Cerebellar cortex (tissue), 1 donor: ENCODE data around the gene ZNF385B.
A peak's percentile ranks its signal among the peaks of the same experiment; 100 is the strongest.

Experiments
- DNase-seq: peaks from one replicate; pipeline ENCODE4 v3.0.0-alpha.2; 2015; ENCODE audit warnings: low spot score

ZNF385B gene

DNA sequence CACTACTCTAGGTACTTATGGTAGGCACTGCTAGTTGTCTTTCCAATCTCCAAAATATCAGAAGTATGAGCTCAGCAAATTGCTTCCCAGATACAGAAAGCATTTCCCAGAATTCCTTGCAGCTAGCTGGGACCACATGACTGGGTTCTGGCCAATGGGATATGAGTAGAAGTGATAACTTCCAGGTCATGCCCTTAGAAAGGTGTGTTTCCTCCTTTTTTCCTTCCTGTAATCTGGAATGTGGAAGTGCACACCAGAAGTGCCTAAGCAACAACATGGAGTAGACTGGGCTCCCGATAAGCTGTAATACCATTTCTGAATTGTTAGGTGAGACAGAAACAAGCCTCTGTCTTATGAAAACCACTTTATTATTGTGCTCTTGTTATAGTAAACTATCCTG lies 279.8 kb downstream of the ZNF385B start:
- DNase-seq: no peak

DNA sequence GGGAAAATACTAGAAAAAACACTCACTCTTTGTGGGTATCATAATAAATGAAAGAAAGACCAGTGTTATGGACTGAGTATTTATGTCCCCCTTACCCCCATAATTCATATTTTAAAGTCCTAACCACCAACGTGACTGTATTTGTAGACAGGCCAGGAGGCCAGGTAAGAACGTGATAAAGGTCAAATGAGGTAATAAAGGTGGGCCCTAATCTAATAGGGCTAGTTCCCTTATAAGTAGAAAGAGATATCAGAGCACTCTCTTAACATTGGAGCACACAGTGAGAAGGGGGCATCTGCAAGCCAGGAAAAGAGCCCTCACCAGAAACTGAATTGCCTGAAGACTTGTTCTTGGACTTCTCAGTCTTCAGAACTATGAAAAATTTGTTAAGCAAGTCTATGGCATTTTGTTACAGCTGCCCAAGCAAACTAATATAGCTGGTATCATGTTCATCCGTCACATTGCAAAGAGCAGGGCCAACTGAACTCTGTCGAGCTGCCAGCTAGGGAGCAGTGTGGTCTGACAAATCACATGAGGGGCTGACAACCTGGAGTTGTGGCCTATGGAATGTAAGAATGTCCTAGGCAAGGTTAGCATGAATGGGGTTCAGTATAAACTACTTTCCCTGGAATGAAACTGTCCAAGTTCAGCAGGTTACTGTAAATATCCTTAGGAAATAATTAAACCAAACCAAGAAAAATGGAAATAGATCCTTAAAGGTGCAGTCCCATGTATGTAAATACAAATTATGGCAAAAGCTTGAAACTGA lies 280.9 kb downstream of the ZNF385B start:
- DNase-seq: peak; percentile 35

DNA sequence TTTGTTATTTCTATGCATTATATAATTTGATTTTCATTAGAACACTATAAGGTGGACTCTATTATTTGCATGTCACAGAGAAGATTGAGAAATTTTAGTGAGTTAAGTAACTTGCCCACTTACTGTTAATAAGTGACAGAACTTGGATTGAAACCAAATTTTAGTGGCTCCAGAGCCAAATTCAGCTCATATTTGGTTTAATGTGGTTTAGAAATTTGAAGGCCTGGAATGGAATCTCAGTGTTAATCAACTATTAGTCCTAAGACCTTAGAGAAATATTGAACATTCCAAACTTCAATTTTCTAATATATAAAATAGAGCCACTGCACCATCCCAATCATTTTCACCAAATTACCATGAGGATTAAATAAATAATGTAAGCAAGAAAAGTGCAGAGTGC lies 281.6 kb downstream of the ZNF385B start:
- DNase-seq: peak; percentile 38

DNA sequence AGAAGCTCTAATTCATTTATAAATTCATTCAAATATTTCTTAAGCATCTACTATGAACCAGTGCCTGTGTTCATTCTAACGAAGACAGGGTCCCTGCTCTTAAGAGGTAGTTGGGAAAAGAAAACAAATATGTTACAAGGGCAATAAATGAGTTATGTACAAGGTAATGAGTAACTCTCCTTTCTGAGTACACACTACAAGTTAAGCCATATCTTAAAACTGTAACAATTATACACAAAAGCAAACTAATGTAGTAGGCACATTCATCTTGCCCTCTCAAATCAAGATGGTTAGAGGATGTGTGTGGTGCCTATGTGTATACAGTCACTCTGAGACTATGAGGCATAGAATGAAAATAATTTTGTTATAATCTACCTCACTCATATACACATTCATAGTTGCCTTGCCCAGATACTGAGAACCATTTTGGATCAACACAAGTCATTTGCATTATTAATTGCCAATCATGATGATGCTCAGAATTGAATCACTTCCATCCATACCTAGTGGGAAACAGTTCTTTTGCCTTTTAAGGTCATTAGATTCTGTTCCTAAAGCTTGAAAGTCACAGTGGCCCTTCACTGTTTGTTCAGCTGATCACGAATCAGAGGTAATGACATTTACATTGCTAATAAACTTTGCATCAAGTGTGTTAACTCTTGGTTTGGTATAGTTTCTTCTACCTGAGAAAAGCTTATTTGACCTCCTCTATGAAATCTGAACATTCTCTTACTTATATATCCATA lies 283.1 kb downstream of the ZNF385B start:
- no peak for DNase-seq

DNA sequence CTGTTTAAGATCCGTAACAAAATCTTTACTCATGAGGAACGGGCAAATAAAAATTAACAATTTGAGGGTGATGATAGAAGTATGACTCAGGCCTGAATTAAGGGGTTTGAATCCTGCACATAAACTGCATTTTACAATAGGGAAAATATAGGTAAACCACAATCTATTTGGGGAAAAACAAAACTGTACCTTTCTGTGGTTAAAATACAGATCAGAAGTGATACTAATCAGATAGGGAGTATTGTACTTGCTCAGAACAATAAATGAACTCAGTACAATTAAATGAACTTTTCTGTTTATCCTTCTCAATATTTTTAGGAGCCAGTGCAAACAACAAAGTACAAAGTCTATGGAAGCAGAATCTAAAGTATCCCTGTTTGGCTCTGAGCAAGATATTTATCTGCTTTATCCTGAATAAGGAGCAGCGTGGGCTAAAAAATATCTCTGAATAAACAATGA lies 287.3 kb downstream of the ZNF385B start:
- DNase-seq: no peak

DNA sequence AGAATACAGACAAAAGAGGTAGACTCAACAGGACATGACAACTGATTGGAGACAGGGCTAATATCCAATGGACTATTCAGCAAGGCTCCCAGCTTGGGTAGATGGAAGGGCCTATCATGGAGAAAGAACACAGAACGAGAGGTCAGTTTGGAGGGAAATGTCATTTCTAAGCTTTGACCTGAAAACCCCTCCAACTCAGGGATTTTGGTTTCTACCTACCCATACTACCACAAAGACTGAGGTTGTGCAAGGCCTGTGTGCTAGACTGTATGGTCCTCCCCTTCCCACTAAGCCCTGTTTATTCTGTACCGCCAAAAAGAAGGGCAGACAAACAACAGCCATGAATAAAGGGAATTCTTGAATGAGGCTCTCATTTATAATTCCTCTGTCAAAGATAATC lies 288.9 kb downstream of the ZNF385B start:
- no peak for DNase-seq

DNA sequence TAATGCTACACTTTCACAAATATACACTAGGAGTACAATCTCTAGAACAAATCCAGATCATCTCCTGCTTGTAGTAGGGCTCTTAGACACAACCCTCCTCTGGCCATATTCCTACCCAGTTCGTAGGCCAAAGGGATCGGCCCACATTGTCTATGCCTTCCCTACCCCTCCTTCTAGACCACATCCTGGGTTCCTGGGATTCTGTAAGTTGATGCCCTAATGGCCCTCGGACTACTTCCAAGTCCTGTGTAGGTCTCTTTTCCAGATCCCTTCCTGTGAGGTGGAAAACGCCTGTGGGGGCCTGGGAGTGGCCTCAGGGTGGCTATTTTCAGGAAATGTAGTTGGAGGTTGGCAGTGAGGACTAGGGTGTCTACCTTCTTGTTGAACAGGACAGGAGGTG lies 289.7 kb downstream of the ZNF385B start:
- no peak for DNase-seq

DNA sequence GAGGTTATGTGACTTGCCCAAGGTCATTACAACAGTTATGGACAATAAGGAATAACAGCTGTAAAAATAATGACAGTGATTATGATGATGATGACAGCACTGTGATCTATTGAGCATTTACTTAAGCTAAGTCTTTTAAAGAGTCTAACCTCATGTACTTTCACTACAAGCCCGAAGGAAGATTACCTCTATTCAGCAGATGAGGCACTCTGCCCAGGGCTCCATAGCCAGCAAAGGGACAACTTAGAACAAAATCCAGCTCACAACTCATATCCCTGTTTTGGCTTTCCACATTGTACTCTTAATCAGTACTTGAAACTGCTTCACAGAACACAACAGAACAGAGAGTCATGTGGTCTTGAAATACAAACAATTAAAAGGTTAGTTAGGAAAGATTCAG lies 290.2 kb downstream of the ZNF385B start:
- DNase-seq: no peak

DNA sequence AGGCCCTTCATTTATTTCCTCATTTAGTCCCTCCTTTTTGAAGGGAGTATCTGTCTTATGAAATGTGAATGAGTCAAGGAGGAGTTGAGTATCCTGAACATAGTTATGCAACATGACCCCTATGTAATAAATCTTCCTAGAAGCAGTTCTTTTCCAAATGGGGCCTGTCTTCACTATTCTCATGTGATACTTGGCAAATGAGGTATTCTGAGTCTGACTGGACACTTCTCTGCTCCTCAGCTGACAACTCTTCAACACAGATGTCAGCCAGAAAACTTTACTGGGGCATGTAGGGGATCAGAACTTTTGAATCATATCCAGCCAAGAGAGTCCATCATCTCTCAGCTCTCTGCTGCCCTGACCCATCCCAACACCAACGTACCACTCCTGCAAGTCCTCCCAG lies 291.6 kb downstream of the ZNF385B start:
- DNase-seq: no peak

DNA sequence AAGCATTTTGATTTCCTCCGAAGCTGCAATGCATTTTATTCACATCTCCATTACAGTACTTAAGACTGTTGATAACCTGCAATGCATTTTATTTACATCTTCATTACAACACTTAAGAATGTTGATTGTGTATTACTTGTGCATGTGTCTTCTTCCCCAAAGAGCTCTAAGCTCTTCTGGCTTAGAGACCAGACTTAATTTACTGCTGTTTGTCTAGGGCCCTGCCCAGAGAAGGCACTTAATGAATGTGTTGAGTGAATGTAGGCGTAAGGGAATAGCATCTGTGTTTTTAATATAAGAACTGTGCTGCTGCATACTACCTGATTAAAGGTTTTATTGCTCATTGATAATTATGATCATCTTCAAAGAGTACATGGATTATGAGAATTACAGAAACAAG lies 295.6 kb downstream of the ZNF385B start:
- DNase-seq: no peak

DNA sequence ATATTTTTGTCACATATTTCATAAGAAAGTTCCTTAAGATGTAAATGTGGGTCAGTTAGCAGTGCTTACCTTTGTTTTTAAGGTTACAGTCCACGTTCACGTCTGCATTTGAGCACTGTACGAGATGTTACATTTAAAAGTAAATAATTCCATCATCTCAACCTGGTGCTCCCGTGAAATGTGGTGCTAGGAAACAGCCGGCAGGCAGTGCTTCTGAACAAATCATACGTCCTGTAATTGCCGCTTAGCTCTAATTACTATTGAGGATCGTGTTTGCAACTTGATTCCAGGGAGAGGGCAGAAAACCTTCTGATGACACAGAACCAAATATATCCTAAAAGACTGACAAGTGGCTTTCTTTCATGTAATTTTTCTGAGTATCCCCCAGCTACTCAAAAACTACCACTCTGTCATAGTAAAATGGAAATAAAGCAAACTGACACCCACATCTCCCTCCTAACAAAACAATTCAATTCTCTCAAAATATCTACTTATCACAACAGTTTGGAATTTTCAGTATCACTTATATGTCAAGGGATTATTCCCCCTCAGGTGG lies 299.0 kb downstream of the ZNF385B start:
- DNase-seq: no peak

DNA sequence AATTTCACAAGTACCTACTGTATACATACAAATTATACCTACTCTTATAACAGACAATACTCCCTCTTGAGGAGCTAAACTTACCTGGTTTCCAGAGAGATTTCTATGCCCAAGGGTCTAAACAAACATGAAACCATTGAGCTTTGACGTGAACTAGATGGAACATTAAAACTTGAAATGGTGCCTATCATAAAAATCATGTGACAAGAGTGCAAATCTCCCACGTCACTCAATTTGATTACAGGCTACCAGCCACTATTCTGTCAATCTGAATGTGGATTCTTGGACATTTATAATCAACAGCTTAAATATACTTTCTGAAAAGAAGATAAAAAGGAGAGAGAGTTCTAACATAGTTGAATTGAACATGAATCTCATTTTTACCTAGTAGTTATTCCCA lies 299.7 kb downstream of the ZNF385B start:
- no peak for DNase-seq

DNA sequence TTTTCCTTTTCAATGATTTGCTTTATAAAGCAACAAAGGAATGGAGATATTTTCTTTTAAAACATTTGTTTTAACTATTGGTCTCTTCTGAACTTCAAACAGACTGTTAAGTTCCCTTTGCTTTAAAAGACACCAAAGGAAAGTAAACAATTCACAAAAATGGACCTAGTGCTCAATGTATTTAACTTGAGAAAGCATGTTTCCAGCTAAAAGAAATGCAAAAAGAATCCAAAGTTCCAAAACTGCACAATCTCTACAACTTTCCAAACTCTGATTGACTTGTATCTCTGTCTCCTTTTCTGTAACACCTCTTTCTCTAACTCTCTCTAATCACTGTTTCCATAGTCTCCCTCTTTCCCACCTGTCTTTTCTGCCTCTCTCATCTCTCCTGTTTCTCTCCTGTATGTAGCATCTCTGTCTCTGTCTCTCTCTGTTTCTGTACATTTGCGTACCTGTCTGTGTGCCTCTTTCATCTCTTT lies 301.1 kb downstream of the ZNF385B start:
- no peak for DNase-seq

DNA sequence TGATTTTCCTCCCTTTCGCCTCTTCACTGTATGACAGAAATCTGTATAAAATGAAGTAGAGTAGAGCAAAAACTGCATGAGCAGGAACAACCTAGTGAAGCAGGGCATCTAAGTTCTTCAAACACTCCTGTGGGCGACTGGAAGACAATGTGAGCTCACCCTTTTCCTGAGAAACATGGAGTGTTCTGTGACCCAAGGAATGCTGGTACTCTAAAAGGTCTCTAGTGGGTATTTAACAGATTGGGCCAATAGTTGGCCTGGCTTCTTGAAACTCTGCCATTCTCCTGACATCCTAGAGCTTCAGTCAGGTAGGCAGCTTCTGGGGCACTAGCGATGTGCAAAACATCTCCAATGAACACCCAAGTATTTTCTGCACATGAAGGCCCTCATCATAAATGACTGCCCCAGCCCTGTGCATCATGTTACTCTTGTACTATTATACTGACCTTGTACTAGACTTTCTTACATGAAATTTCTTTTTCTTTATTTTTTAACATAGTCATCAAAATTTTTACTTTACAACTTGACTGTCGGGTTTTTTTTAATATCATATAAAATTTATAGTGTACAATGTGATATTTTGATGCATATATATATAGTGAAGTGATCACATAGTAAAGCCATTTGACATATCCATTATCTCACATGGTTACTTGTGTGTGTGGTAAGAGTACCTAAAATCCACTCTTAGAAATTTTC lies 302.2 kb downstream of the ZNF385B start:
- no peak for DNase-seq

DNA sequence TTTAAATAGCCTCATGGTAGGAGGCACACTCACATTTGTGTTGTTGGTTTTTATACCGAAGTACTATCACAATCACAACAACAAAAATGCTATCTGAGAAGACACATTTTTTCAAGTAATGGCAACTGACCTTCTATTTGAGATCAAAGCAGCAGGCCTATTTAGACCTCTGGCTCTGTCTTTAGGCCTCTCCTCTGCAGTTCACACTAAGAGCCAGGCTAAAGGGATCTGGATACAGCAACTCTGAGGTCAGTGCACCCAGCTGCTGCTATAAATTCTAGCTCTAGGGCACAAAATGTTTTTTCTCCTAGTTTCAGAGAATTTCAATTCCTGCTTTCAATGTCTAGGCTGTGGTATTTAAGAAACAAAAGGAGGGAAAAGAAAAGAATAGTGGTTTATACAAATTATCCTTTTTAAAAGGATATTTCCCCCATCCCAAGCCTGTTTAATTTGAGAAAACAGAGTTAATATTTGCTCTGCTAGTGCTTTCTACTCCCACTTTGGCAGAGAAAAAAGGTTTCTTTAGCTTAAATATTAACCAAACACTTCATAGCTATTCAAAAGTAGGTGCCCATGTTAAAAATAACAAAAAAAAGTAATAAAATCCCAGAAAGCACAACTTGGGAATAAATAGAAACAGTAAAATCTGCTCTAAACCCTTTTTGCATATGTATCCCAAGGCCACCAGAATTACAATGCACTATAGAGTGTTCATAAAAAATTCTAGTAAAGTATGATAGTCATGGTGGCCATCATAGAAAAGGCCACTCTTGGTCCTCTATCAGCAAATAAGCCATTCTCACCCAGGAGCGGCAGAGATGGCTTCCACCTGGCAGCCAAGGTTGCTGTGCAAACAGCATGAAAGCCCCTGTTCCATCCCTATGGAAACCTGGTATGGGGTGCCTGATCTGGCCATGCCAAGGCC lies 303.1 kb downstream of the ZNF385B start:
- no peak for DNase-seq

DNA sequence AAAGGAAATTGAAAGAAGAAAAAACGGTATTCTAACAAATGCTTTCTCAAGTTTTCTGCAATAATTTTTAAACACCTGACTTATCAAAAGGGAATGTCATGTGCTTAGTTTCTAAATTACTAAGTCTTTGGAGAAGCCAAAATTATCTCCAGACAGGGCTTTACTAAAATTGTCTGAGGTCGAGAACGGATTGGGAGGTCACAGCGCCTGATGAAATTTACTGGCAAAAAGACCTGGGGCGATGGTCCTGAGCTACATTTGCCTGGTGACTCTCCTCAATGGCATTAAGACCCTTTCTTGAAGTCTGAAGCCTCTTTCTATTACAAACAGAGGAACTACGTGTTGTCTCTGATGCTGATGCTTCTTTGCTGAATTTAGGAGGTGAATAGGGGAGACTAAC lies 305.0 kb downstream of the ZNF385B start:
- no peak for DNase-seq

DNA sequence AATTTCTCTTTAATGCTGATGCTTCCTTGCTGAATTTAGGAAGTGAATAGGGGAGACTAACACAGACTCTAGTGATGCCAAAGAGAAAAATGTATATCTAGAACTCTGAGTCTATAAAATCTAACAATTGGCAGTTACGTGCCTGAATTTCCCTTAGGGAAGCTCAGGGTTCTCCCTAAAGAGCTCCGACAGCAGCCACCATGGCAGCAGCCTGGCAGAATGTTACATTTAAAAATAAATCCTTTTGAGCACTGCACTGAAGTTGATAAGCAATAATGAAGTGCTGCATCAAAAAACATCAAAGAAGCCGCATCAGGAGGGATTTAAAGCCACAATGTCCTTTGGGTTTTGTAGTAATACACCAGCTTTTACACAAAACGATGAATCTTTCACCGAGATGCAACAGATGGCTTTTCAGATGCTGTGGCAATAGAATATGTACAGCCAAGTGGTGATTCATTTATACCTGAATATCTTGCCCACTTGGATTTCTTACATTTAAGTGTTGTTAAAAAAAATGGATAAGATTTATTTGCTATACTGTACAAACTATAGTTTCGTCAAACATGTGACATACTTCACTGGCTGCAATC lies 305.6 kb downstream of the ZNF385B start:
- DNase-seq: peak; percentile 44

DNA sequence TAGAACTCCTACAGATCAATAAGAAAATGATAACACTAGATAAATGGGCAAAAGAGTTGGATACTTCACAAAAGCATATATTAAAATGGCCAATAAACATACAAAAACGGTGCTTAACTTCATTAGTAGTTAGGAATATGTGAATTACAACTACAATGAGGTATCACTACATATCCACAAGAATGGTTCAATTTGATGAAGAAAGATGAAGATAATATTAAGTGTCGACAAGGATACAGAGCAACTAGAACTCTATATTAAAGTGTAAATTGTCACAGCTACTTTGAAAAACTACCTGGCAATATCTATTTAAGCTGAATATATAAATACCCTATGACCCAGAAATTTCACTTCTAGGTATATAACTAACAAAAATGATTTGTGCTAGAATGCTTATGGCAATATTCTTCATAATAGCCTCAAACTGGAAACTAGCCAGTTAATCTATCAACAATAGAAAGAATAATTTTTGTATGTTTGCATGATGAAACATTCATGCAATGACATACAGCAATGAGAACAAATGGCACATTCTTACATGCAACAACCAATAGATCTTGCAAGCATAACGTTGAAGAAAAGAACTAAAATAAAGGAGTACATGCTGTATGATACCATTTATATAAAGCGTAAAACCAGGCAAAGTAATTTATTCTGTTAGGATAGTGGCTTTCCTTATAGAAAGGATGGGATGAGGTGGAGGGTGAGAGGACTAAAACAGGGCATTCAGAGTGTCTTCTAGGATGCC lies 306.6 kb downstream of the ZNF385B start:
- DNase-seq: no peak

DNA sequence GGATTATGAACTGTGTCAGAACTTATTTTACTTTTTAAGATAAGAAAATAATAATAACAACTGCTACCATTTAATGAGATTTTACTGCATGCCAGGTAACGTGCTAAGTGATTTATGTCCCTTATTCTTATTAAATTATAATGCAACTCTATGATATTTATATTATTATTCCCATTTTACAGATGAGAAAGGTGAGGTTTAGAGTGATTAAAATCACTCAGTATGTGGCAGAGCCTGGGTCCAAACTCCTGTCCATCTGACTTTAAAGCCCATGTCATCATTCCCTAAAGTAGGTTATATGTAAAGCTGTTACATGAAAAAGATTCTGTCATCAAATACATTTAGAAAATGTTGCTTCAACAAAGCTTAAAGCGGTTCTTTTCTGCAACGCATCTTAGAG lies 308.0 kb downstream of the ZNF385B start:
- DNase-seq: no peak

DNA sequence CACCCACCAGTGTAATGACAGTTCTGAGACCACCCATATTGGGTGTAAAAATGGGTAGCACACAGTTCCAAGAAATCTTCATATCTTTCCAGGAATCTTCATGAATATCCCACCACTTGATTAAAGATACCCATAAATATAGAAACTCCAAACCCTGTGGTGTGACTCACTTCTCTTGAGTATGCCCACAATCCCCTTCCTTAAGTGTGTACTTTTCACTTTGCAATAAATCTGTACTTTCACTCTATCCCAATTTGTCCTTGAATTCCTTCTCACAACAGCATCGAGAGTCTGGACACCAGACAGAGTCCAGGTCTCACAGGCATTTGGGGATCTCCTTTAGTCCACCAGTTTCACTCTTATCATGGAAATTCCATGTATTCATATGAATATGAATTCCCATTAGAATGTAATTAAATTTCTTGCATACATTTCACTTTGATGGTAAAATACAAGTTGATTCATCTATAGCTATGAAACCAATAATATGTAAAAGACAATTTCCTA lies 309.8 kb downstream of the ZNF385B start:
- no peak for DNase-seq
